Measurements from ENCODE around the gene KRTAP12-3.

KRTAP12-3 gene

GRCh38 chr21:44701023-44701400 lies 43.3 kb downstream of the KRTAP12-3 start:
- H3K4me3 ChIP-seq (ENCODE audit: control insufficient read depth, low read depth, low read length) = no peak overlapping the region
- no peak for TF ChIP-seq CTCF (conservative IDR thresholded peaks at IDR 0.05; ENCODE audit: control insufficient read depth, insufficient read depth, low read depth, low read length)
- DNase-seq (ENCODE audit: low read depth) = no peak

- no peak for TF ChIP-seq CTCF (conservative IDR thresholded peaks at IDR 0.05; ENCODE audit: control insufficient read depth, insufficient read depth, low read depth, low read length)
- H3K4me3 ChIP-seq (ENCODE audit: control insufficient read depth, low read depth, low read length) = no peak overlapping the region
- no peak for DNase-seq (ENCODE audit: low read depth)
Observed at GRCh38 chr21:44701541-44701940, 43.8 kb downstream of the KRTAP12-3 start.

GRCh38 chr21:44702111-44702972 lies 44.6 kb downstream of the KRTAP12-3 start:
- TF ChIP-seq CTCF (conservative IDR thresholded peaks at IDR 0.05; ENCODE audit: control insufficient read depth, insufficient read depth, low read depth, low read length) = no peak
- no peak for DNase-seq (ENCODE audit: low read depth)
- H3K4me3 ChIP-seq (ENCODE audit: control insufficient read depth, low read depth, low read length) = no peak overlapping the region

GRCh38 chr21:44702973-44703730 lies 45.4 kb downstream of the KRTAP12-3 start:
- DNase-seq (ENCODE audit: low read depth) = no peak
- no peak for TF ChIP-seq CTCF (conservative IDR thresholded peaks at IDR 0.05; ENCODE audit: control insufficient read depth, insufficient read depth, low read depth, low read length)
- no peak overlapping the region for H3K4me3 ChIP-seq (ENCODE audit: control insufficient read depth, low read depth, low read length)

GRCh38 chr21:44703731-44704635 lies 46.3 kb downstream of the KRTAP12-3 start:
- no peak for TF ChIP-seq CTCF (conservative IDR thresholded peaks at IDR 0.05; ENCODE audit: control insufficient read depth, insufficient read depth, low read depth, low read length)
- no peak for DNase-seq (ENCODE audit: low read depth)
- H3K4me3 ChIP-seq (ENCODE audit: control insufficient read depth, low read depth, low read length) = no peak overlapping the region

GRCh38 chr21:44704636-44705001 lies 46.9 kb downstream of the KRTAP12-3 start:
- DNase-seq (ENCODE audit: low read depth) = no peak
- no peak for TF ChIP-seq CTCF (conservative IDR thresholded peaks at IDR 0.05; ENCODE audit: control insufficient read depth, insufficient read depth, low read depth, low read length)
- H3K4me3 ChIP-seq (ENCODE audit: control insufficient read depth, low read depth, low read length) = no peak overlapping the region

Measured in fibroblast of mammary gland (primary cell).